Astrocyte of the spinal cord (primary cell): ENCODE results near the gene PPM1M.
"Not testable (repeated sequence)": the region's sequence is repeated elsewhere in the genome, so short reads cannot be mapped to it uniquely, and the experiment has no call there.

Experiments used
- DNase-seq: peaks from one replicate; pipeline ENCODE4 v3.0.0; 2011; ENCODE audit warnings: low read depth, low spot score
- H3K4me3 ChIP-seq: 2 replicates; pipeline ENCODE4 v1.5.1; 2011; ENCODE audit warnings: low read depth, mild to moderate bottlenecking, low read length, moderate library complexity
- CTCF ChIP-seq: IDR thresholded peaks from 2 replicates; pipeline ENCODE4 v1.5.1; 2012; ENCODE audit warnings: low read depth, mild to moderate bottlenecking, low read length, inconsistent platforms
- in situ Hi-C: cut with HindIII; loops from 2 replicates; pipeline ENCODE4 v1.10.0; 2017; ENCODE audit warnings: low sequenced_read_pairs

Gene PPM1M

GRCh38 chr3:52281981-52282801, 36.6 kb downstream of the PPM1M start:
- no peak for TF ChIP-seq CTCF
- no peak for DNase-seq
- in situ Hi-C loops, result no loop called here
- H3K4me3 ChIP-seq, result no peak overlapping the region

- in situ Hi-C loops, result no loop called here
- no peak for DNase-seq
- TF ChIP-seq CTCF, result no peak
- no peak overlapping the region for H3K4me3 ChIP-seq
Measured at GRCh38 chr3:52283306-52283705, 37.7 kb downstream of the PPM1M start.

- in situ Hi-C loops, DNase-seq, H3K4me3 ChIP-seq: not testable (repeated sequence)
Measured at GRCh38 chr3:52284051-52284450, 38.5 kb downstream of the PPM1M start.

GRCh38 chr3:52286777-52287110, 41.2 kb downstream of the PPM1M start:
- in situ Hi-C loops, result no loop called here
- peak overlapping the region; percentile 71 for H3K4me3 ChIP-seq
- TF ChIP-seq CTCF, result no peak
- DNase-seq, result no peak

GRCh38 chr3:52288674-52289073, 43.1 kb downstream of the PPM1M start:
- no peak for TF ChIP-seq CTCF
- no peak for DNase-seq
- in situ Hi-C loops, result no loop called here
- peak overlapping the region; percentile 71 for H3K4me3 ChIP-seq

GRCh38 chr3:52289338-52289746, 43.8 kb downstream of the PPM1M start:
- in situ Hi-C loops, result no loop called here
- TF ChIP-seq CTCF, result no peak
- DNase-seq, result no peak
- no peak overlapping the region for H3K4me3 ChIP-seq

- H3K4me3 ChIP-seq, result no peak overlapping the region
- in situ Hi-C loops, result no loop called here
- DNase-seq, result no peak
- no peak for TF ChIP-seq CTCF
Measured at GRCh38 chr3:52289747-52290595, 44.4 kb downstream of the PPM1M start.
